SHP77 (cell line): ENCODE measurements around the gene PLA1A.
"Not testable (repeated sequence)": the region's sequence is repeated elsewhere in the genome, so short reads cannot be mapped to it uniquely, and the experiment has no call there.

ENCODE experiments used
- DNase-seq, 2 experiments: peaks; one replicate each; lab custom pipeline; 2025; lab: John Stamatoyannopoulos, UW

PLA1A gene

GRCh38 chr3:119597548-119598288 is at the start of gene PLA1A:
TSS of gene PLA1A (plus strand) at chr3:119597885. CDS start at chr3:119597914, 29 bp downstream.
- DNase-seq, result no peak

DNA sequence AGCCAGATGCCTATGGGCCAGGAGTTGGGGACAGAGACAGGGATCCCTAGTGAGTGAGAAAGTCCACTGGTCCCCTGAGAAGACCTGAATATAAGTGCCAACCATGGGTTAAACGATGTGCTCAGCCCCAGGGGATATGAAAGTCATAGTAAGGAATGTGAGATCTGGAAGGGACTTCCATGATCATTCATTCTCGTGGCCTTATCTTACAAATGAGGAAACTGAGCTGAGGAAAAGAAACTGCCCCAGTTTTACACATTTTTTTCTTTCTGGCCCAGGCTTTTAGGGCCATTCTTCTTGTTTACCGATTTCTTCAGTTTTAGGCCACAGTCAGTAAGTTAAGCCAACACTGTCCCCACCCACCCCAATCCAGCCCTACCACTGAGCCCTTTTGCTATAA is 49.3 kb upstream of the PLA1A start:
- DNase-seq, result no peak

GRCh38 chr3:119550192-119550910 is 47.3 kb upstream of the PLA1A start:
- no peak for DNase-seq

DNA sequence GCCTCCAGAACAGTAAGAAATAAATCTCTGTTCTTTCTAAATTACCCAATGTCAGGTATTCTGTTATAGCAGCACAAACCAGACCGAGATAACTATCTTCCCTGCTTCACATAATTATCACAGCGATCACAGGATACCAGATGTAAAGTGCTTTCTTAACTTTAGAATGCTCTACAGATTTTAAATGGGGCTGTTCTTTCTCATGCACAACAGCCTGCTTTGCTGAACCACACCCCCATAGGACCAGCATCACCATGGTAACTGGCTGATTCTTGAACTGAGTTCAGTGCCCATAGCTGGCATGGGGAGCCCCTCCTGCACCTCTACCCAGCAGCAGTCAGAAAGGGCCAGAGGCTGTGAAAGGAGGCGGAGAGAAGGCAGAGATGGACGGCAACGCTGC is 46.1 kb upstream of the PLA1A start:
- DNase-seq, result no peak

GRCh38 chr3:119552928-119553327 is 44.8 kb upstream of the PLA1A start:
- DNase-seq, result not testable (repeated sequence)

- no peak for DNase-seq
Measured at GRCh38 chr3:119553823-119554415, 43.8 kb upstream of the PLA1A start.

GRCh38 chr3:119555309-119555735 is 42.4 kb upstream of the PLA1A start:
- no peak for DNase-seq

GRCh38 chr3:119555929-119556328 is 41.8 kb upstream of the PLA1A start:
- DNase-seq, result no peak

DNA sequence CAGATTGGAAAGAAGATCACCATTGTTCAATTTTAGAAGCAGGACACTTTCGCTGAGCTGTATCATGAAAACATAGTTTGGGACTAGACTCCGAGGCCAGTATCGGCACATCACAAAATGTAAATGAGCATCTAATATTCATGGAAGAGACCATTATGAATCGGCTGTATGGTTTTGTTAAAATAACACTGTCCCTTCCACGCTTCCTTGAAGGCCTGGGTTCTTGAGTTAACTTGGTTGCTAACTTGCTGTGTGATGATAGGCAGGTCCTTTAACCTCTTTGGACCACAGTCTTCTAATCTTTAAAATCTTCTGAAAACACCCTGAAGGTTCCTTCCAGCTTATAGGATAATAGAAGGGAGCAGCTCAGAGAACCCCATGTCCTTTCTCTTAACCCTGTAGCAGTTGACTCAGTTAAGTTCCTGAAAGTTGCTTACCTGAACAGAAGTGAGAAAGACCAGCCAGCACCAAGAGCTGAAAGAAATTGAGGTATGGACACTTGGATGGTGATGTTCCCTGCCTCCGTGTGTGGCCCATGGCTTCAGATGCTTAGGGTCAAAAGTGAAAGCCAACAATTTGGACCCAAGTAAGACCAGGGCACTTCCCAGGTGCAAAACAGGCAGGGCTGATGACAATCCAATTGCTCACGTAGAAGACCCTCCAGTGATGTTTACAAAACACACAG is 40.4 kb upstream of the PLA1A start:
- DNase-seq, result no peak

- DNase-seq, result no peak
Measured at GRCh38 chr3:119557877-119558269, 39.8 kb upstream of the PLA1A start.

DNA sequence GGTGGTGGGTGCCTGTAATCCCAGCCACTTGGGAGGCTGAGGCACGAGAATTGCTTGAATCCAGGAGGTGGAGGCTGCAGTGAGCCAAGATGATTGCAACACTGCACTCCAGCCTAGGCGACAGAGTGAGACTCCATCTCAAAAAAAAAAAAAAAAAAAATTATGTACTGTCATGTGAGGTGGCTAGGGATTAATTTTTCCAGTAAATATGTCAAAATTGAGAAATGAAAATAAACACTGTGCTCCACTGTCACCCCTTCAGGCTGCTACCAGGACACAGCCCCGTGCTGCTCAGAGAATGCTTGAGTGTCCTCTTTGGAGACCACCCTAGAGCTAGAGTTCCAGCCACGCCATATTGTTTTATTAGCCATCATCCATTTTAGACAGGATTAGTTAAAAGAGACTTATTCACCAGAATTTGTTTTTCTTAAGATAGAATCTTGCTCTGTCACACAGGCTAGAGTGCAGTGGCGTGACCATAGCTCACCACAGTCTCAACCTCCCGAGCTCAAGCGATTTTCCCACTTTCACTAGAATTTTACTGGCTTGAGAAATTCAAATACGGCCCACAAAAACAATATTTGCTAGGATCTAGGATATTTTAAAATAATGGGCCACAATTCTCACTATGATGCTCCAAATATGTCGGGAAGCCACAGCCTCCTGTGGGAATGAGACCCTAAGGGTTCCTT is 38.9 kb upstream of the PLA1A start:
- no peak for DNase-seq

DNA sequence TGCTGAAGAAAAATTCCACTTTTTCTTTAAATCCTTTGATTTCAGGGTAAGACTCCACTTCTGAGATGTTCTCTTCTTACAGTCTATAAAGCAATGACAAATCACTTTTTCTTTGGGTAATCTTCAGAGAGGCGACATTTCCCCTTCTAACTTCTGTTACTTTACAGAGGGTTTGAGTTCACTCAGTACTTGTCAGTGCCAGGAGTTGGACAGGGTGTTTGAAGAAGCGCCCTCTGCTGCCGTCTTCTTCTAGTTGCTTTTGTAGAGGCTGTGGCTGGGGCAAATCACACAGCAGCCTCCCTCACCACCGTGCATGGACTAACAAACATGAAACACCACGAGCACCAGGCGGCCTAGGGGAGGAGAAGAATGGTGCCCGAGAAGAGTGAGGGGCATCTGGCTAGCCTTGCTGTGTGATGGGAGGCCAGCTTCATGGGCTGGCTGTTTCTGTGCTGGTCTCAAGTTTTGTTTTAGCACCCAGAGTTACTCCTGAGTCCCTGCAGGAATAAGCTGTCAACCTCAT is 38.2 kb upstream of the PLA1A start, which contains the start of gene CD80:
Gene CD80 (minus strand): TSS at position 174 of the 523 bp plus-strand sequence. CDS start 1,886 bp downstream, outside the sequence.
- DNase-seq, result peak; percentile 2 to 22

DNA sequence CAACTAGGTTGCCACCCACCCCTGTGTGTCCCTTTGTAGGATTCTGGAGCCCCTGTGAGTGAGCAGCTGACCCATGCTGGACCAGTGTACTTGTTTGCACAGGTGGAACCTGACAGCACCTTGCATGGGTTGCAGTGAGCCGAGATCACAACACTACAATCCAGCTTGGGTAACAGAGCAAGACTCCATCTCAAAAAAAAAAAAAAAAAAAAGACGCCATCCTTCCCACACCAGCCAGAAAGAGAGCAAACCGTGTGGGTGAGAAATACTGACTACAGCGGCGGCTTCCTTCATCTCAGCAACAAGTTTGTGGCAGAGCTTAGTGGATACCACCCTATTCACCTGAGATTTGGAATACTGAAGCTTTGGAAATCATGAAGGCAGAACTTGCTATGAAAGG is 37.5 kb upstream of the PLA1A start:
- no peak for DNase-seq

- DNase-seq, result no peak
Measured at GRCh38 chr3:119562307-119562961, 35.3 kb upstream of the PLA1A start.

DNA sequence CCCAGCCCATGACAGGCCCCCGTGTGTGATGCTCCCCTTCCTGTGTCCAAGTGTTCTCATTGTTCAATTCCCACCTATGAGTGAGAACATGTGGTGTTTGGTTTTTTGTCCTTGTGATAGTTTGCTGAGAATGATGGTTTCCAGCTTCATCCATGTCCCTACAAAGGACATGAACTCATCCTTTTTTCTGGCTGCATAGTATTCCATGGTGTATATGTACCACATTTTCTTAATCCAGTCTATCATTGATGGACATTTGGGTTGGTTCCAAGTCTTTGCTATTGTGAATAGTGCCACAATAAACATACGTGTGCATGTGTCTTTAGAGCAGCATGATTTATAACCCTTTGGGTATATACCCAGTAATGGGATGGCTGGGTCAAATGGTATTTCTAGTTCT is 34.4 kb upstream of the PLA1A start:
- not testable (repeated sequence) for DNase-seq

GRCh38 chr3:119569156-119569555 is 28.5 kb upstream of the PLA1A start:
- no peak for DNase-seq

GRCh38 chr3:119570229-119570628 is 27.5 kb upstream of the PLA1A start:
- DNase-seq, result no peak

GRCh38 chr3:119571230-119571629 is 26.5 kb upstream of the PLA1A start:
- DNase-seq, result no peak

GRCh38 chr3:119571688-119572087 is 26.0 kb upstream of the PLA1A start:
- no peak for DNase-seq

GRCh38 chr3:119575507-119575906 is 22.2 kb upstream of the PLA1A start:
- no peak for DNase-seq
